ENCODE data around the gene FBXO8. TPM values are rescaled to one million over a fixed set of nuclear protein-coding genes. Genes with fewer than 3 reads are reported as not detected.

Gene FBXO8
- 35.7 and 36.4 TPM in 2 replicates for total RNA-seq

GRCh38 chr4:174283507-174284471, at the start of gene FBXO8, which contains the start of gene CEP44:
Gene FBXO8, minus strand, starts transcription at chr4:174283667. Its CDS starts 20,575 bp downstream, at chr4:174263092.
Gene CEP44, plus strand, starts transcription at chr4:174283911. Its CDS starts 15,211 bp downstream, at chr4:174299122.

Other genes starting within 250 kb of the FBXO8 start
- gene CEP44, start 244 bp upstream of the FBXO8 start, total RNA-seq, result 8.1 and 12.5 TPM in 2 replicates
- not detected in 2 replicates for gene HPGD, start 238.8 kb upstream of the FBXO8 start, total RNA-seq

All from dermis lymphatic vessel endothelial cell (primary cell).